GM18867 (cell line): Measurements from ENCODE around the gene STRADA.

Experiments used
- ATAC-seq: cut with Tn5 transposase; IDR thresholded peaks from one replicate; pipeline ENCODE4 v1.9.1; 2021; ENCODE audit warnings: mild to moderate bottlenecking, moderate library complexity; ENCODE audit not compliant: unreplicated experiment

Gene STRADA

DNA sequence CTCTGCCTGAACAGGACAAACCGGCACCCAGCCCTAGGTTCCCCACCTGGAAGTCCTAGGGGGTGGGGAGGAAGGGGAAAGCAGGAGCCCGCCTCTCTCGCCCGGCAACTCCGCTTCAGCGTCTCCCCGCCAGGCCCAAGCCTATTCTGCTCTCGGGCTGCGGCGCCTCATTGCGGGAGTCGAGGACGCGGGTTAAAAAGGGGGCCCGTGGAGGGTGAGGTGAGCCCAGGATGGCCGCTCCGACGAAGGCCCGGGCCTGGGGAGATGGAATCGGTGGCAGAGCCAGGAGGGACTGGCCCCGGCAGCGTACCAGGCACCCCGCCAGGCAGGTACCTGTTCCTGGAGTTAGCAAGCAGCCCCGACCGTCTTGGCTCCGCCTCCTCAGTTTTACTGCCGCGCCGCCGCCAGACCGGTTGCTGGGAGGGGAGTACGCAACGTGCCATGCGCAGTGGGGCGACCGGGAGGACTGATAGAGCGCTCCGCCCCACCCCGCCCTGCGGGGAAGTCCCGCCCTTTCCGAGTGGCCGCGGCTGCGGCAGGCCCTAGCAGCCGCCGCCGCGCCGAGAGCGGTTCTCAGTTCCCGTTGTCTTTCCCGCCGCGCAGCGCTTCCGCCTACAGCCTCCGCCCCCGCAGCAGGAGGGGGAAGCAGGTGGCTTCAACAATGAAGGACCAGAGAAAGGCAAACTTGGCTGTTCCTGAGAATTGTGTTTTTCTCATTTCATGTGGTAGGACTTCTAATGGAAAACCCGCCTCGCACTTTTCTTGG lies at the start of gene STRADA:
STRADA (minus strand) TSS at position 392 of the 766 bp plus-strand sequence. CDS start 13,430 bp downstream, outside the sequence.
- peak; percentile 89 for ATAC-seq

- no peak for ATAC-seq
Measured at GRCh38 chr17:63790057-63790456, 48.5 kb upstream of the STRADA start.

GRCh38 chr17:63786971-63787711 lies 45.5 kb upstream of the STRADA start:
- ATAC-seq: no peak

DNA sequence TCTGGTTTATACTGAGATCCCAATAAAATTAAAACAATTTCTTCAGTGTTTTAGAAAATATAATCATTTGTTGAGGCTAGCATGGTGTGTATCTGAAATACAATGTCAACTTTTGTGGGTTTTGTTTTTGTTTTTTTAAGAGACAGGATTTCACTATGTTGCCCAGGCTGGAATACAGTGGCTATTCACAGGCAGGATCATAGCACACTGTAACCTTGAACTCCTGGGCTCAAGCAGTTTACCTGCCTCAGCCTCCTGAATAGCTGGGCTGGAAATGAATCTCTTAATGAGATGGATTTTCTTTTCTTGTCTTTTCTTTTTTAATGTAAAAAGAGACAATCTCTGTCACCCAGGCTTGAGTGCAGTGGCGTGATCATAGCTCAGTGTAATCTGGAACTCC lies 44.5 kb upstream of the STRADA start:
- no peak for ATAC-seq

DNA sequence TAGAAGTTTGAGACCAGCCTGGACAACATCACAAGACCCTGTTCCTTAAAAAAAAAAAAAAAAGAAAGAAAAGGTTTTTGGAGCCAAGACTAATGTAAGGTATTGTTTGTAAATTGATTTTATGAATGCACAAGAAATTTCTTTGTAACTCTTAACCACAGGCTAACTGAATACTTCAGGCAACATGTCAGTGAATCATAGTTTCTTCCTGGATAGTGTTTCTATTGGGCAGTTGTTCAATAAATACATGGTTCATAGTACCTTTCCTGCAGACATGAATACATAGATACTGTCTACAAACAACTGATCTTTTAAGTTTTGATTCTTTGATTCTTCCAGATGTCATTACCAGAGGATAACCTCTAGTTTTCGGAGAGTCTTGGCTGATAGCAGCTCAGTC lies 44.0 kb upstream of the STRADA start:
- no peak for ATAC-seq

- no peak for ATAC-seq
Measured at GRCh38 chr17:63783522-63783921, 41.9 kb upstream of the STRADA start.

- ATAC-seq: no peak
Measured at GRCh38 chr17:63780928-63781327, 39.3 kb upstream of the STRADA start.

DNA sequence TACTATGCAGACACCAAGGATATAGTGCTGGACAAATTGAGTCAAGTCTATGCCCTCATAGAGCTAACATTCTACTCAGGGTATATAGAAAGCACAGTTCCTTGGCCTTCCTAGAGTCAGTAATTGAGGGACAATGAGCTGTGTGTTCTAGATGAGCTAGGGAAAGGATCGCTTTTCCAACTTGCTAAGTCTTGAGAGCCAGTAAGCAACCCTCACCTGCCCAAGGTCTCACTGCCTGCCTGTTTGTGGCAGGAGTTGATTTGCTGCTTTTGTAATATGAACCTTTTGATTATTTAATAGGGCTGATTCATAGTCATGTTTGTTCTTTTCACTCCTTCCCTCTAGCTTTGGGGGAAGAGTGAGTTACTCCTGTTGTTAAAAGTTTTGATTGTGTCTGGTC lies 38.9 kb upstream of the STRADA start:
- no peak for ATAC-seq

- ATAC-seq: no peak
Measured at GRCh38 chr17:63775420-63775819, 33.8 kb upstream of the STRADA start.

DNA sequence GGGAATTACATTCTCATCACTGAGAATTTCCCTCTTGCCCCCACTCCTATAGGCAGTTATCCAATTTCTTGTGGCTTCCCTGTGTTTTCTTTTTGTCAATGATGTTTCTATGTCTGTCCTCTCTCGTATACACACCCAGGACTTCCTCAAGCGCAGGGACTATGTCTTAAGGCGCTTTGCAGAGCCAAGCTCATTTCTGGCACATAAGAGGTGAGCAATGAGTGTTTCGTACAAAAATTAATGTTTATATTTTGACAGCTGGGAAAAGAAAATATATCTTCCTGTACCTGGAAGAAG lies 33.3 kb upstream of the STRADA start:
- ATAC-seq: no peak

DNA sequence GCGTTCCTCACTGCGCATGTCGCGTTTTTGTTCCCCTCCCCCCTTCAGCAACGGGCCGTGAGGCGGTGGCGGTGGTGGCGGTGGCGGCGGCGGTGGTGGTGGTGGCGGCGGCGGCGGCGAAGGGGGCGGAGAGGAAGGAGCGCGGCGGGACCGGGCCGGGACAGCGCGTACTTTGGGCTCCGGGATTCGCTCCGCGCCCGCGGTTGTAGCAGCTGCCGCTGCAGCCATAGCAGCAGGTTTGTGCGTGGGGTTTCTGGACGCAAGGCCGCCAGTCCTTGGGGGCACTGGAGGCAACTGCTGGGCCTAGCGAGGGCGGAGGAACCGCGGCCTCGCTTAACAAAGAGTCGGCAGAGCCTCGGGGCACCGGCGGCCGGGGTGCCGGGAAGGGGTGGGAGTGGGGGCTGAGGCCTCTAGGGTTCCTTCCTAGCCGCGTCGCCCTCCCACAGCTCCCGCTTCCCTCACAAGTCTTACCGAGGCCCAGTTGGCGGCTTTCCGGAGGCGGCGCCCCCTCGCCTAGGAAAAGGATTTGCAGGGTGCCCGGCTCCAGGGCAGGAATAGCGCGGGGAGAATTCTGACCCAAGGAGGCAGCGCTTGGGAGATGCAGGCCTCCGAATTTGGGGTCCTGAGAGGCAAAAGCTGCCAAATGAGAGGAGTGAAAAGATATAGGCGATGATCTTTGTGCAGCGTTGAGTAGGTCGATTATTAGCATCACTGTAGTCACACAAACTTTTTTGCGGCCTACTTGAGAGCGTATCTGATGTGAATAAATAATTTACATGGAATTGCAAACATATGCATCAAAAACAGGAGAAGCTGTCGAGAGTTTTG lies 32.8 kb upstream of the STRADA start, which contains the start of gene DDX42:
DDX42 (plus strand) TSS at position 30 of the 828 bp plus-strand sequence. CDS start 12,880 bp downstream, outside the sequence.
- ATAC-seq: no peak

DNA sequence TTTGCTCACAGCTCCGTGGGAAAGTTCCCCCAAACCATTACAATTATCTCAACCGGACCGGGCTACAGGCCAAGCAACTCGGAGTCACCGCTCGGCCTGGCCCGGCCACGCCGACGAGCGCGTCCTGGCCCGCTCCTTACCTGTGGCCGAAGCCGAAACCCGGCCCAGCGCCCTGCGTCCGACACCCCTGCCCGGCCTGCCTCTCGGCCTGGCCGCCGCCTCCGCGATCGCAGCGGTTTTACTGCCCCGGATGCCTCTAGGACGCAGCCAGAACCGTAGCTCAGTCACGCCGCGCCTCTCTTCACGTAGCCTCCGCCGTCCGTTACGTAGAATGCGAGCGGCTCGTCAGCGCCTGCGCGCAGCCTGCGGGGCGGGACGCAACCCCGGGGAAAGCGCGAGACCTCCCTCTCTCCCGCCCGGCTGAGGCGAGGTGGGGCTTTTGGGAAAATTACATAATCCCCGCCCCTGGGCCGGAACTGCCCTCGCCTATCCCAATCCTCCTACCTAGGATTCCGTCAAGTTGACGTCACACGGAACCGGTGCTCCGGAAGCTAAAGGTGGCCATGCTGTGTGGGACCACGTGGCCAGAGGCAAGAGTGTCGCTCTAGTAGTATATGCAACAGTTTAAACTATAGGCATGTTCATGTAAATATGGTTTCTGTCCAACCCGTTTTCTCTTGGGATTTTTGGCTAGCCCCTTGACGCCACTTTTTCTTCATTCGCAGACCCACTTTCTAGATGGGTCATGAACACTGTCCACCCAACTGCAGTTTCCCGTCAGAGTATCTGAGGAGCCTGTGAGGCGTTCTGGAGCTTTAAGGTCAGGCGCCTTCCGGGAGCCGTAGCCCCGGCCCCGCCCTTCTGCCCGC lies 31.9 kb upstream of the STRADA start, which contains the start of gene CCDC47:
CCDC47 (minus strand) TSS at position 326 of the 869 bp plus-strand sequence. CDS start 7,422 bp downstream, outside the sequence.
- peak; percentile 83 for ATAC-seq

GRCh38 chr17:63772801-63773271 lies 31.2 kb upstream of the STRADA start:
- no peak for ATAC-seq

DNA sequence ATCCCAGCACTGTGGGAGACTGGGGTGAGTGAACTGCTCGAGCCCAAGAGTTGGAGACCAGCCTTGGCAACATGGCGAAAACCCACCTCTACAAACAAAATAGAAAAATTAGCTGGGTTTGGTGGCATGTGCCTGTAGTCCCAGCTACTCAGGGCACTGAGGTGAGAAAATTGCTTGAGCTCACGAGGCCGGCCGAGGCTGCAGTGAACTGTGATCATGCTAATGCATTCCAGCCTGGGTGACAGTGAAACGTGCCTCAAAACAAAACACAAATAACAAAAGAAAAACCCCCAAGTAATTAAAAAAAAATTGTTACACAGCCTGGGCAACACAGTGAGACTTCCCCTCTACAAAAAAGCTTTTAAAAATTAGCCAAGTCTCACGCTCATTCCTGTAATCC lies 26.8 kb upstream of the STRADA start:
- ATAC-seq: no peak

DNA sequence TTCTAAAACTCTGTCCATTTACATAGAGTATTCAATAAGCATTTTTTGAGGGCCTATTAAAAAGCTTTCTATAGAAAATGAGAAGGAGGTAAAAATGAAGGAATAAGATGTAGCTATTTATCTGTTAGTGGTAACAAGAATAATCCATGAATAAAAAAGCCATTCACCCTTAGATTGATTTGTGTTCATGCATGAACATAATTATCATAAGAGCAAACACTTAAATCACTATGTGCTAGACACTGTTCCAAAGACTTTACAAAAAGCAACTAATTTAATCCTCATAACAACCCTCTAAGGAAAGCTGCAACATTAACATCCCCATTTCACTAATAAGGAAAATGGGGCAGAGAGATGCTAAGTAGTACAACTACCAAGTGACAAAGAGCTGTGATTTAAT lies 25.2 kb upstream of the STRADA start:
- no peak for ATAC-seq

DNA sequence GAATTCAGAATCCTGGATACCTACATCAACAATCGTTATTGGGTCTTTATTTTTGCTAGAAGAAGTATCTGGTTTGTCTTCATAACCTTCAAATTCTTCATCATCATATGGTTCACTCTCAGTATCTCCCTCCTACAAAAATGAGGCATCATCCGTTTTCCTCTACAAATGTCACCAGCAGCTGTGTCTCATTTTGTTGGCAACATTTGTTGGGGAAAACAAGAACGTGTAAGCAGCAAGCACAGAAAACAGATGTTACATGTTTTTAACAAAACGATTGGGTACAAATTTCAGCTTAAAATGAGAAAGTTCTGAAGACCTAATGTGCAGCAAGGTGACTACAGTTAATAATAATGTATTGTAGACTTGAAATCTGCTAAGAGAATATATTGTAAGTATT lies 23.1 kb upstream of the STRADA start:
- no peak for ATAC-seq

GRCh38 chr17:63762161-63763078 lies 20.8 kb upstream of the STRADA start:
- ATAC-seq: no peak

- no peak for ATAC-seq
Measured at GRCh38 chr17:63760771-63761539, 19.4 kb upstream of the STRADA start.
